B cell (primary cell): ENCODE data around the gene SEC61A1. TPM values are rescaled to one million over a fixed set of nuclear protein-coding genes. Genes with fewer than 3 reads are reported as not detected.

Experiments used
- ATAC-seq: fragments of 200-7000 bp; cut with Tn5 transposase; one replicate; pipeline ENCODE4 v1.10.0; 2021; ENCODE audit warnings: low read depth, mild to moderate bottlenecking, moderate number of reproducible peaks, moderate library complexity
- CTCF ChIA-PET: fragments of 350-600 bp; sonication (Branson Sonifier 250); formaldehyde crosslinking; loops from one replicate; lab custom pipeline; 2021; ENCODE audit warnings: antibody characterized with exemption, inconsistent platforms; lab: Charles Lee
- POLR2A ChIA-PET: fragments of 350-600 bp; sonication (Branson Sonifier 250); formaldehyde crosslinking; loops from one replicate; lab custom pipeline; 2021; ENCODE audit warnings: antibody characterized with exemption; lab: Charles Lee
- DNase-seq: peaks from one replicate; pipeline ENCODE4 v3.0.0; 2013
- H2AFZ ChIP-seq: 2 replicates; pipeline ENCODE4 v1.6.1; 2012; ENCODE audit warnings: mild to moderate bottlenecking, low read depth, low read length; ENCODE audit not compliant: insufficient read depth, poor library complexity, severe bottlenecking
- H3K27ac ChIP-seq, 2 donors: 1 replicate in 1 of 2; 2 replicates in 1 of 2; pipeline ENCODE4 v1.5.1; 2012 to 2013; ENCODE audit warnings: low read length in 2 of 2, mild to moderate bottlenecking in 2 of 2, moderate library complexity in 1 of 2
- H3K27me3 ChIP-seq, 4 experiments: fragments of 200-600 bp in 1 of 4; sonication (generic) in 1 of 4; replicated peaks in 1 of 4; 1 replicate in 2 of 4; 2 replicates in 2 of 4; pipeline versions ENCODE4 v1.6.1 to v1.7.0; 2013 to 2016; ENCODE audit warnings: low read length in 3 of 4, mild to moderate bottlenecking in 2 of 4, mixed read lengths in 1 of 4, moderate library complexity in 1 of 4; ENCODE audit not compliant: insufficient read depth in 4 of 4, control insufficient read depth in 3 of 4; ENCODE audit errors: control extremely low read depth in 1 of 4
- H3K36me3 ChIP-seq, 2 experiments: replicated peaks in 1 of 2; 1 replicate in 1 of 2; 2 replicates in 1 of 2; pipeline versions ENCODE4 v1.6.1 to v1.7.1; 2013; ENCODE audit warnings: low read length in 1 of 2; ENCODE audit not compliant: insufficient read depth in 2 of 2, control insufficient read depth in 1 of 2; ENCODE audit errors: control extremely low read depth in 1 of 2, extremely low read depth in 1 of 2
- H3K4me1 ChIP-seq, 2 donors: fragments of 200-600 bp in 1 of 2; sonication (generic) in 1 of 2; 1 replicate in 1 of 2; 2 replicates in 1 of 2; pipeline versions ENCODE4 v1.5.1 to v1.6.1; 2013 to 2017; ENCODE audit warnings: low read length in 2 of 2; ENCODE audit not compliant: control insufficient read depth in 2 of 2, insufficient read depth in 2 of 2
- H3K4me2 ChIP-seq: replicated peaks from 2 replicates; pipeline ENCODE3; 2012; ENCODE audit warnings: mild to moderate bottlenecking, low read depth, low read length; ENCODE audit not compliant: poor library complexity, severe bottlenecking
- H3K4me3 ChIP-seq, 5 experiments: fragments of 200-600 bp in 1 of 5; sonication (generic) in 1 of 5; 1 replicate in 3 of 5; 2 replicates in 2 of 5; pipeline versions ENCODE4 v1.5.1 to v1.7.0; 2011 to 2016; ENCODE audit warnings: low read length in 4 of 5, mild to moderate bottlenecking in 4 of 5, low read depth in 2 of 5, control low read depth in 1 of 5, moderate library complexity in 1 of 5; ENCODE audit not compliant: insufficient read depth in 1 of 5; ENCODE audit errors: control extremely low read depth in 1 of 5, extremely low read depth in 1 of 5
- H3K79me2 ChIP-seq: fragments of 200-600 bp; sonication (generic); one replicate; pipeline ENCODE4 v1.6.0; 2016; ENCODE audit warnings: low read length; ENCODE audit not compliant: control insufficient read depth, insufficient read depth
- H3K9ac ChIP-seq: fragments of 200-600 bp; sonication (generic); 2 replicates; pipeline ENCODE4 v1.6.1; 2017; ENCODE audit warnings: mild to moderate bottlenecking, low read length, moderate library complexity
- H3K9me3 ChIP-seq, 3 donors: one replicate each; pipeline versions ENCODE4 v1.6.1 to v1.7.1; 2013; ENCODE audit warnings: low read length in 2 of 3; ENCODE audit not compliant: control insufficient read depth in 2 of 3, insufficient read depth in 1 of 3; ENCODE audit errors: control extremely low read depth in 1 of 3
- H4K20me1 ChIP-seq: 2 replicates; pipeline ENCODE4 v1.6.0; 2012; ENCODE audit warnings: mild to moderate bottlenecking, low read length; ENCODE audit not compliant: insufficient read depth, control insufficient read depth, poor library complexity, severe bottlenecking
- H3K27ac Mint-ChIP-seq: one replicate; pipeline ENCODE4 v1.8.0; 2021; ENCODE audit warnings: mixed read lengths
- H3K27me3 Mint-ChIP-seq: one replicate; pipeline ENCODE4 v1.8.0; 2021; ENCODE audit warnings: mixed read lengths
- H3K4me1 Mint-ChIP-seq: one replicate; pipeline ENCODE4 v1.8.0; 2021; ENCODE audit warnings: mixed read lengths
- H3K4me3 Mint-ChIP-seq: one replicate; pipeline ENCODE4 v1.8.0; 2021; ENCODE audit warnings: mixed read lengths
- H3K9me3 Mint-ChIP-seq: one replicate; pipeline ENCODE4 v1.8.0; 2022; ENCODE audit warnings: mixed read lengths; ENCODE audit not compliant: insufficient read depth
- EZH2 ChIP-seq: IDR thresholded peaks from 2 replicates; pipeline ENCODE4 v1.6.1; 2012; ENCODE audit warnings: borderline replicate concordance, low read depth, mild to moderate bottlenecking, moderate library complexity, low read length; ENCODE audit not compliant: insufficient read depth, poor library complexity, severe bottlenecking
- WGBS: methylation state at CpG from one replicate; pipeline ENCODE4 v1.1.5; 2013; ENCODE audit warnings: missing lambda C conversion rate; ENCODE audit not compliant: insufficient coverage; 5-methylcytosine and 5-hydroxymethylcytosine counted together
- intact Hi-C: fragments of 100-400 bp; cut with micrococcal nuclease; formaldehyde crosslinking; loops from one replicate; pipeline ENCODE4 v1.10.0; 2022
- polyA plus RNA-seq: library from polyadenylated mRNA; depleted of rRNA; stranded (reverse); fragments of >200 nt; gene quantifications from 2 replicates; pipeline ENCODE4 v1.2.3, GENCODE V29; 2012
- small RNA-seq: library from RNA; depleted of rRNA; stranded (forward); fragments of <200 nt; gene quantifications from one replicate; pipeline ENCODE3, GENCODE V24; 2012; ENCODE audit warnings: low replicate concordance, low read depth; ENCODE audit not compliant: insufficient read length
- total RNA-seq, 2 donors: library from RNA; stranded (reverse); fragments of 120-200 nt in 1 of 2; gene quantifications; 1 replicate in 1 of 2; 2 replicates in 1 of 2; pipeline versions ENCODE4 v1.2.3 to v1.2.4, GENCODE V29; 2013 to 2022
- TF ChIP-seq, protein P1 (sequence below): fragments of 200-600 bp; IDR thresholded peaks from one replicate; pipeline ENCODE4 v1.8.0; 2022; ENCODE audit warnings: antibody characterized with exemption, mild to moderate bottlenecking

Gene SEC61A1
- total and polyA plus RNA-seq, 2 donors (not counting 1 experiment from before 2014, with no cell fraction given): 48.4 to 79.4 TPM

DNA sequence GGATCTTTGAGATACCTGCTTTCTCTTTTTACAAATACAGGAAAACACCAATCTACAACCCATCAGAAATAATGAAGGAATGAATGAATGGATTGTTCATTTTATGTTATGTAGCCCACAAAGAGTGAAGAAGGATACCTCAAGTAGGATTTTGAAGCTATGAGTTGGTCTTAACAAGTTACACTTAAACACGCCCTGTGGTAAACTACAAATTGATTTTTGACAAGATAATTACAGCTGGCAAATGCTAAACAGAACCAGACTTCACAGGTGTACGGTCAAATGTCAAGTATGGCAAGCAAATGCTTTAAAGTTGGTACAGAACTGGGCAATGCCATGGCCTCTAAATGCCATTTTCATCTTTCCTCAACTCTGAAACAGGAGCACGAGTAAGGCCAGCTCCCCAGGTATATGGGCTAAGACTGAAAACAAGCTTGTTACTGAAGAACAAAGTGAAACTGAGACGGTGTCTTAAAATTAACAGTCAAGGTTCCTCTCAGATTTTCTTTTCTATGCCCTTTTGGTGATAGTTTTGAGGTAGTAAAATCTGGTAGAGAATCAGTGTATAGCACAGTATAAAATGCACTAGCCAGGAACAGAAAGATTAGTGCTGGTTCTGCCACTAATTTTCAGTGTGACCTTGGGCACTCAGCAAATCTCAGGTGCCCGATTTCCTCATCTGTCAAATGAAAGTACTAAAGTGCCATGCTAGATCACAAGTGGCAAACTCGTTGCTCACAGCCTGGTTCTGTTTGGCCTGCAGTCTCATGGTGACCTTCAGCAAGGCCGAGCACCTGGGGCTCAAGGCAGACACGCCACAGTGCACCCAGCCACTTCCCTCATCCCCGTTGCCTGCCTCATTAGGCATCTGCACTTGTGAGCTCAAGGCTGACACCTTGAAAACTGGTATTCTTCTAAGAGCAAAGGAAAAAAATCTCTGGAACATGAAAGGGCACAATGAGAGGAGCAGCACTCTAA lies 61.9 kb downstream of the SEC61A1 start:
- intact Hi-C loops: no loop called here
- Mint-ChIP-seq H3K27ac (peak overlapping the region; percentile 86), H3K4me1 (peaks cover 28% of the 10 kb centered on the region), H3K4me3 (peak overlapping the region; percentile 65), H3K9me3 (no peaks in the 10 kb centered on the region), H3K27me3 (no peaks in the 10 kb centered on the region)
- H2AFZ ChIP-seq: peak overlapping the region; percentile 15
- peaks cover 0 to 33% of the 10 kb centered on the region in 2 experiments for H3K36me3 ChIP-seq
- TF ChIP-seq EZH2: no peak
- TF ChIP-seq, protein P1, sequence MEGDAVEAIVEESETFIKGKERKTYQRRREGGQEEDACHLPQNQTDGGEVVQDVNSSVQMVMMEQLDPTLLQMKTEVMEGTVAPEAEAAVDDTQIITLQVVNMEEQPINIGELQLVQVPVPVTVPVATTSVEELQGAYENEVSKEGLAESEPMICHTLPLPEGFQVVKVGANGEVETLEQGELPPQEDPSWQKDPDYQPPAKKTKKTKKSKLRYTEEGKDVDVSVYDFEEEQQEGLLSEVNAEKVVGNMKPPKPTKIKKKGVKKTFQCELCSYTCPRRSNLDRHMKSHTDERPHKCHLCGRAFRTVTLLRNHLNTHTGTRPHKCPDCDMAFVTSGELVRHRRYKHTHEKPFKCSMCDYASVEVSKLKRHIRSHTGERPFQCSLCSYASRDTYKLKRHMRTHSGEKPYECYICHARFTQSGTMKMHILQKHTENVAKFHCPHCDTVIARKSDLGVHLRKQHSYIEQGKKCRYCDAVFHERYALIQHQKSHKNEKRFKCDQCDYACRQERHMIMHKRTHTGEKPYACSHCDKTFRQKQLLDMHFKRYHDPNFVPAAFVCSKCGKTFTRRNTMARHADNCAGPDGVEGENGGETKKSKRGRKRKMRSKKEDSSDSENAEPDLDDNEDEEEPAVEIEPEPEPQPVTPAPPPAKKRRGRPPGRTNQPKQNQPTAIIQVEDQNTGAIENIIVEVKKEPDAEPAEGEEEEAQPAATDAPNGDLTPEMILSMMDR: no peak
- H3K9me3 ChIP-seq: no peaks in the 10 kb centered on the region
- peak overlapping the region in 1 of 5 experiments; percentile 7 for H3K4me3 ChIP-seq
- H3K79me2 ChIP-seq: peaks cover 40% of the 10 kb centered on the region
- POLR2A ChIA-PET: interaction anchor here (1.0 kb wide), 1 partner anchor 8 kb away, joined by 3 read pairs; no protein-coding TSS in a partner anchor
- no peaks in the 10 kb centered on the region for H4K20me1 ChIP-seq
- peak; percentile 82 for ATAC-seq
- peak overlapping the region; percentile 38 to 68 for H3K27ac ChIP-seq
- CTCF ChIA-PET: interaction anchor here (1.0 kb wide), 2 partner anchors 19 to 20 kb away, joined by 3 to 4 read pairs; no protein-coding TSS in a partner anchor
- 67% methylated on average over 9 of the region's 9 CpGs for WGBS
- H3K4me1 ChIP-seq: peaks cover 16 to 22% of the 10 kb centered on the region in 2 donors
- peak; percentile 28 for DNase-seq
- H3K4me2 ChIP-seq: peak overlapping the region; percentile 23
- peak overlapping the region; percentile 26 for H3K9ac ChIP-seq
- no peaks in the 10 kb centered on the region for H3K27me3 ChIP-seq

Small RNA genes lying within 50 kb of the gene (small RNA-seq; reads per million reads assigned to genes)
- 0.57 reads per million for gene RNU2-37P

Other genes starting within 250 kb of the SEC61A1 start
- gene MGLL, start 229.9 kb upstream of the SEC61A1 start, total RNA-seq: 5.5 and 6.9 TPM in 2 replicates
- gene MGLL, start 229.9 kb upstream of the SEC61A1 start, polyA plus RNA-seq: 1.4 and 1.7 TPM in 2 replicates
- 0.22 and 0.24 TPM in 2 replicates for gene KBTBD12, start 137.2 kb upstream of the SEC61A1 start, total RNA-seq
- gene KBTBD12, start 137.2 kb upstream of the SEC61A1 start, polyA plus RNA-seq: not detected in 2 replicates
- 19.9 and 20.4 TPM in 2 replicates for gene RUVBL1, start 71.4 kb downstream of the SEC61A1 start, total RNA-seq
- 17.6 and 20.5 TPM in 2 replicates for gene RUVBL1, start 71.4 kb downstream of the SEC61A1 start, polyA plus RNA-seq
- gene EEFSEC, start 101.0 kb downstream of the SEC61A1 start, total RNA-seq: 17.2 and 17.9 TPM in 2 replicates
- 12.6 and 18.4 TPM in 2 replicates for gene EEFSEC, start 101.0 kb downstream of the SEC61A1 start, polyA plus RNA-seq